HG03354 (cell line): ENCODE data around the gene DARS1.

Experiments
- ATAC-seq: cut with Tn5 transposase; IDR thresholded peaks from one replicate; pipeline ENCODE4 v1.9.1; 2021; ENCODE audit warnings: mild to moderate bottlenecking; ENCODE audit not compliant: unreplicated experiment, poor library complexity, severe bottlenecking

The DARS1 gene

GRCh38 chr2:135949451-135950234 is 35.8 kb downstream of the DARS1 start:
- no peak for ATAC-seq

DNA sequence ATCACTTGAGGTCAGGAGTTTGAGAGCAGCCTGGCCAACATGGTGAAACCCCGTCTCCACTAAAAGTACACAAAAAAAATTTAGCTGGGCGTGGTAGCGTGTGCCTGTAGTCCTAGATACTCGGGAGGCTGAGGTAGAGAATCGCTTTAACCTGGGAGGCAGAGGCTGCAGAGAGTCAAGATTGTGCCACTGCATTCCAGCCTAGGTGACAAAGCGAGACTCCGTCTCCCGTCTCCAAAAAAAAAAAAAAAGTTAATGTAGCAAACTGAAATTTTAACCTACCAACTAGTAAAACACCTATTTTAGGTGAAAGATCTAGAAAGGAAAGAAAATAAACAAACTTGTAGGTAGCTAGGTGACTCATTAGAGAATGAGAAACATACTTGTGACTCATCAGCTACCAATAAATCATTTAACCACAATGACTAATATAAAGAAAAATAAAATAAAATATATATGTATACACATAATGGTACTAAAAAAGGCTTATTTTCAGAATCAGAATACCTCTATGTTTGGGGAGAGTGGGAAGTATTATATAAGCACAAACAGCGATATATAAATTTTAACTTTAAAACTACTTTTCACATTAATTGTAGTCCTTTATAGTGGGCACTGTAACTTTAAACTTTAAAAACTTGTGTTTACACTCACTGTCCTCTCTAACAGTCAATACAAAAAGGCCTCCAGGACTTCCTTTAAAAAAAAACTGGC is 36.6 kb downstream of the DARS1 start:
- peak; percentile 82 for ATAC-seq

DNA sequence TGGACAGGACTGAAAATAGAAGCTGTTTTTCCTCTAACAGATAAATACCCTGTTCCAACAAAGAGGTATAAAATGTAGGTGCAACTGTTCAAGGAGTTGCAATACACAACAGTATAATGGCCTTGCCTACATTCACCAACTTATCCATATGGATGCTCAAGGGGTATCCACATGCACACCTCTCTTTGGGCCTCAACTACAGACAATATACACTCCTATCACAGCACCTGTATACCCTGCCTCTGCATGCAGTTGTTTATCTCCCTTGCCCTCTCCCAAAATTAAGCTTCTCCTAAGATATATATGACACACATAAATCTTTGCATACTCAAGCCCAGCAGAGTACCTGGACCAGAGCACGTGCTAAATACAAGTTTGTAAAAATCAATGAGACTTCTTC is 37.3 kb downstream of the DARS1 start:
- ATAC-seq = no peak

DNA sequence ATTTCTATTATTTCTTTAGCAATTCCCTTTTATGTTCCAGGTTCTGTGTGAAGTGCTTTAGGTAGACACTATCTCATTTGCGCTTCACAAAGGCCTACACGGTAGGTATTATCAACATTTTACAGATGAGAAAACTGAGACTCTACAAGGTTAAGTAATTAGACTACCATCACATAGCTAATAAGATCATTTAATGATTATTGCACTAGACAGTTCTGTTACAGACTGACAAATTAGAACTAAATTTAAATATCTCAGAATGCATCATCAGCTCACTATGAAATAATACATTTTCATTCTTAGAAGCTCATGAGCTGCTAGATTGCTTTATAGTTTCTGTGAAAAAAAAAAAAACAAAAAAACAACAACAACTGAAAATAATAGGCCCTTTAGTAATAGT is 37.9 kb downstream of the DARS1 start:
- ATAC-seq = no peak

DNA sequence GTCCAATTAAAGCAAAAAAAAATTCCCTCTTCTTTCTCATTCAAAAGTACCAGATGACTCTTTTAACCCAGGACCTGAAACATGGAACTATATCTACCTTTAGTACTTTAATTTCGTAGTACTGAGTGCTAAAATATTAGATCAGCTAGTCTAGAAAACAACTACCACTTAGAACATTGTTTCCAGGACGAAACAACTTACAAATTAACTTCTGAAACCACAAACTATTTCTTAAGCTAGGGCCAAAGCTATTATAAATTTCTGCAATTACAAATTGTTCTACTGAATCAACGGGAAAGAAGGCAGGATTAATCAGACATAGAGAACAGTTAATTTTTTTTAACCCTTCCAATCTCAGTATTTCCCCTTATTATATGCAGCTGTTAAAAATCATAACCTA is 39.9 kb downstream of the DARS1 start:
- no peak for ATAC-seq

DNA sequence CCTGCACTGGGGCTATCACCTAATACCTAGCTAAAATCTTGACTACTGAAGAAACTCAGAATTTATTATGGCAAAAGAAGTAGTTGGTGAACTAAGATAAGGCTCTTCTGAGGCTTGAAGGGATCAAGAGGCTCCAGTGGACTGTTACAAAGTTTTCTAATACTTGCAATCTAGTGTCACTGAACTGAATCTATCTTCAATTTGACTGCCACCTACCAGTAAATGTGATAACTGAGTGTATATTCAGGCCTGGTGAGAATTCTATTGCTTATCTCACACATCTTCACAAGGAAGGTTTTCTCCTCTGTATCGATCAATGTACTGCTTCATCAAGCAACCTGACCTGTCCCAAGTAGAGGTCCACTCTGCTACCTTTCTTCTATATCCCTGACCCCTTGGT is 40.8 kb downstream of the DARS1 start:
- no peak for ATAC-seq

DNA sequence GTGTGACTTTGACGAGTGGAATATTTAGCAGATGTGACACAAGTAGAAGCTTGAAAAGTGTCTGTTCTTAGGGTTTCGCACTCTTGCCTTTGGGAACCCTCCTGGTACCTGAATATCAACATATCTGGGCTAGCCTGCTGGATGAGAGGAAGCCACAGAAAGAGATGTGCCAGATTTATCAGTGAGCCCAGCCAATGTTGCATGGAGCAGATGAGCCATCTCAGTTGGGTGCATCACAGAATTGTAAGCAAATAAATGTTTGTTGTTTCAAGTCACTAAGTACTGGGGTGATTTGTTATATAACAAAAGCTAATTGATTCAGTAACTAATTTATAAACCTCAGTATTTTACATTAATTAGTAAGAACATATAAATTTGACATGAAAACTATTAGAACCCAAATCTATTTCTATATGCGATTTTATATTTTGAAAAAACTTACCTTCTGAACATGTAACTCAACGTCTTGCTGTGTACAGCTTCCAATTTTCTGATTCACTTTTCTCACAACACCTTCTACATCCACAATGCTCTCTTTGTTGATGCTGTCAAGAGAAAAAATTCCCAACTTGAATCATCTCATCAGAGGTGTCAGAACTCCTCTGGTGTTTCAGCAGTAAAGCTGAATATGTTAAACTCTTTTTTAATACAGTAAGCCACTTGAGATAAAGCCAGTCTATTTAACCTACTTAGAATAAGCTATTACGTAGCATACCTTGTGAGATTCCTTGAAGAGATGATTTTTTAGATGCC is 42.3 kb downstream of the DARS1 start:
- ATAC-seq = no peak

DNA sequence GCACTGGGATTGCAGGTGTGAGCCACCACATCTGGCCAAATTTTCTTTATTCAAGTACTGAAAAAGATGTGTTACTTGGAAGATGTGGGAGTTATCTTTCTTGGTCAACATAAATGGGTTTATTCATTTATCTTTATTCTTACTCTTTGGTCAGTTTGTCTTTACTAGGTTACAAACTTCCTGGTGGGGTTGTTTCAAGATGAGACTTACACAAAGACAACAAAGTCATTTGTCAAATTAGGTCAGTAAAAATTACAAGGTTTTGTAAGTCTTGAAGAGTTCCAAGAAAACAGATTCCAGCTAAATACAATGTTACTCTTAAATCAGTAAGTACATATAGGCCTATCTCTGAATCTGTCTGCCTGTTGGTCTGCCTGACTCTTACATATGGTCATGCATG is 48.9 kb downstream of the DARS1 start:
- no peak for ATAC-seq

GRCh38 chr2:135935914-135936313 is 49.5 kb downstream of the DARS1 start:
- ATAC-seq = no peak

DNA sequence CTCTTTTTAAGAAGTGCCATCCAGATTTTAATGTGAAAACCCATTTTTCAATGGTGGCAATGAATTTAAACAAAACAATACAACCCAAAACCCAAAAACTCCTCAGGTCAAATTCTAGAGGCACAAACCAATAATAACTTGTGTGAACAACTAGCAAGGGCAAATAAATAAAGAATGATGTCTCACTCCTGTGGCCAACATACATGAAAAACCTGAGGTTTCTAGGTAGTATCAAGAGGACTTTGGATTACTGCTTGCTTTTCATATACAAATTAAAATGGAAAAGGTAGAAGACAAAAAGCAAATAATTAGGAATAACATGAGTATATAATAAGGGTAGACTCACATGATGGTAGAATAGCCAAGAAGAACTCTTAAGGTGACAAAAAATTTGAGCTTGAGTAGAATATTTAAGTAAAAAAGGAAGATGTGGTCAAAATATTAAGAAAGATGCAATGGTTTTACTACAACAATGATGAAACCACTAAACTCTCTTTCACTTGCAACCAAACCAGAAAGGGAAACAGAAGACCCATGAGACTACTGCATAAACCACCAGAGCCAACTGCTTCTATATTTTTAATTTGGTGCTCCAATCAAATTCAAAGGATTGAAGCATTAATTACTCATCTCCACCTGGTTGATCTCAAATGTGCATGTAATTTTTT is 53.5 kb downstream of the DARS1 start:
- ATAC-seq = peak; percentile 93

DNA sequence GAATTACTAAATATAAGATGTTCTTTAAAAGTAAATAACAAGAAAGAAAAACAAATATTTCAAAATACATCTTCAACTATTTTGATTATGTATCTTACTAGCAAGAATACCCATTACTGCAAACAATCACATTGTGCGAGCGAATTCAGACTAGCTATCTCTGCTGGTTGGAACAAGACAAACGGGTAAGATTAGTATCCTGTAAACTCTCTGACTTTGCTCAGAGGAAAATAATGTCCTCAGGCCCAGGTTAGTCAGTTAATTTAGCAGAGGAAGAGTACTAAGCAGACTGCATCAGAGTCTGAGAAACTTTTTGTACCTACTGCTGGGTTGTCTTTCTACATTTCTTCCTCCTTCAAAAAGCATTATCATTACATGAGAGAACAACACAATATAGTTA is 58.8 kb downstream of the DARS1 start:
- ATAC-seq = no peak

GRCh38 chr2:135925571-135925970 is 59.9 kb downstream of the DARS1 start:
- no peak for ATAC-seq

DNA sequence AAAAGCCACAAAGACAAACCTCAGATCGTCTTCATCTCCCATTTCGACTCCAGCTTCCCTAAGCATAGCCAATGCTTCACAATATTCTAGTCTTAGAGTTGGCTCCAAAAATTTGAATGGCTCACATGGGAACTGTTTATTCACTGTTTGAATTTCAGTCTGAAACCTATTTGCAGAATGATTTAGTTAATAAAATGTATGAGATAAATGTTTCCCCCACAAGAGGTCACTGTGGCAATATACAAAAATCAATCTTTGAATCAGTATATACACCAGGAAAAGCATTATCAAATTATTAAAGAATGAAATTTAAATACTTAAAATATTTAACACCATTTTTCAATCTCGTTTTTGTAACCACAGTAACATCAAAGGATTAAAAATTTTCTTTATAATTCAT is 69.2 kb downstream of the DARS1 start:
- ATAC-seq = no peak

DNA sequence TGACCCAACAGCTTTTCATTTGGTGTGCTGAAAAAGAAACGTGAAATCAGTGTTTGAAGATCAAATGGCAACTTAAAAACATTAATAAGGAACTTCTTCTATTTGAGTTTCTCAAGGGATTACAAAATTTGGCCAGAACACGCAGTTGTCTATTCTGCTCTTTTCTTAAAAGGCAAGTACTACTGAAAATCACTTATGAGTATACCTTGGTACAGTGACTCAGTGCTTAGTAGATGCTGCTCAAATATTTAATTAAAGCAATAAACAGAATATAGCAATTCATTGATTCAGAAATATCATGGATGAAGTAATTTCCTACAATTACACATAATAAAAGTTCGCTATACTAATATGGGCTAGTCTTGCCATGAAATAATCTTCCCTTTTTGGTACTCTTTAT is 70.9 kb downstream of the DARS1 start:
- no peak for ATAC-seq

DNA sequence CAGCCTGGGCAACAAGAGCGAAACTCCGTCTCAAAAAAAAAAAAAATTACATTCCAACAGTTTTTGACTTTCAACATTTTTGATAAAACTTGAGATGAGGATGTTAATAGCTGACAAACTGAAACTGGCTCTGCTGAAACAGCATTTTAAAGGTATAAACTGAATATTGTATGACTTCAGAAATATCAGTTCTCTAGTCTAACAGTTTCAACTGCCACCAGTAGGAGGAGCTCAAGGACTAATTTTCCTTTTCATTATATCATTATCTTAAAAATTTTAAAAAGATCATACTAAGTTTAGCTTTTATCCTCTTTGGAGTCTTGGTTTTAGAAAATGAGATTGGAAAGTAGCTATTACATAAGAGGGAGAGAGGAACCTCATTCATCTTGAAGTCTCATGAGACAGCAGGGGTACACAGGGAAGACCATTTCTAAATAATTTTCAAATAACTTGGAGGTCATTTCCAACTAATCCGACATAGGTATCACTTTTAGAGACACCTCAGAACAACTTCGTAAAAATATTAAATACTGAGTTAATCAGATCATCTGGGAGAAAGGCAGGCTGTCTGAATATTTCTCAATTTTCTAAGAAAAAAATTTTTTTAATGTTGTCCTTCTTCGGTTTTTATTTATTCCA is 71.6 kb downstream of the DARS1 start:
- no peak for ATAC-seq

GRCh38 chr2:135909976-135910375 is 75.5 kb downstream of the DARS1 start:
- no peak for ATAC-seq

DNA sequence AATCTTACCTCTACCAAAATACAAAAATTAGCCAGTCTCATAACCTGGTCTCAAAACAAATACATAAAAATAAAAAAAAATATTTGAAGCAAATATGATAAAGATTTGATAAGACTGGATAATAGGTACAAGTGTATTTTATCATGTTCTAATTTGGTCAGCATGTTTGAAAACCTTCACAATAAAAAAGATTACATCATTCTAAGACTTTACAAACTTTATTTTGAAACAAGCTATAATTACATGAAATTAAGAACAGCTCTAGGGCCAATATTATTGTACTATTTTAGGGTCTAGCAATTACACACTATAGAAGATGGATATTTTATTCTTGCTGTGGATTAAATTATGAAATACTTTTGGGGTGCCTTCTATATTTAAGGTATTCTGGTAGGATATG is 79.7 kb downstream of the DARS1 start:
- no peak for ATAC-seq

DNA sequence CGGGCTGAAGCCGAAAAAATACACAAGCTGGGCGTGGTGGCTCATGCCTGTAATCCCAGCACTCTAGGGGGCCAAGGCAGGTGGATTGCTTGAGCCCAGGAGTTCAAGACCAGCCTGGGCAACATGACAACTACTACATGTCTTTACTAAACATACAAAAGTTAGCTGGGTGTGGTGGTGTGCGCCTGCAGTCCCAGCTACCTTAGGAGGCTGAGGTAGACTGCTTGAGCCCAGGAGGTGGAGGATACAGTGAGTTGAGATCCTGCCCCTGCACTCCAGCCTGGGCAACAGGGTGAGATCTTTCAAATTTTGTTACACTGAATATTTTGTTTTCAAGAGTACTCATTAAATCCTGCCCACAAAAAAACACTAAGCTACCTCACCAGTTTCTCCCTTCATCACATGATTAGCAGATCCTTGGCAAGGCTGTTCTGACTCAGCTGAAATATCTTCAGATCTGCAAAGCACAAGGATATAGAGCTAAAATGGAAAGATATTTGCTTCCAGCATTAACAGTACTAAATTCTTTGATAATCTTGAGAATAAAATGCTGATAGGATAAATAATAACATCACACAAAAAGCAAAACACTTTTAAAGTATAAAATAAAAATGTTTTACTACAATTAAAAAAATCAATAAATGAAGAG is 81.0 kb downstream of the DARS1 start:
- no peak for ATAC-seq

DNA sequence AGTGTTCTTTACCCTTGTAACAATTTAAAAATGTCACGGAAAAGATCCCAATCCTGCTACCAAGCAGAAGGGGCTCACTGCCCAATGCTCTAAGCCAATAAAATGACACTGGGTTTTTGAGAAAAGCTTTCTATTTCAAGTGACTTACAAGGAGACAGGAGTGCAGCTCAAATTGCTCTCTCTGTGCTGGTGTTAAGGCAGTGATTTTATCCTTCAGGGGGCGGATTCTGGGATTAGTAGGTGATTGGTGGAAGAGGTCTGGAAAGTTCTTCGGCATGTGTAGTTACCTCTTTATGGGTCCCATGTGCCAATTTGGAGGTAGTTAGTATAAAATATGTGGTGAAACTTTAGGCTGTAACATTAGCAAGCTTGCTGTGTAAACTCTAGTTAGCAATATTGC is 81.8 kb downstream of the DARS1 start:
- ATAC-seq = no peak
